Forelimb muscle (tissue), 1 donor: ENCODE results near the gene RTP4. TPM values are rescaled to one million over a fixed set of nuclear protein-coding genes. Genes with fewer than 3 reads are reported as not detected.
"Not testable (repeated sequence)": the region's sequence is repeated elsewhere in the genome, so short reads cannot be mapped to it uniquely, and the experiment has no call there.

Experiments used
- DNase-seq: peaks from one replicate; pipeline ENCODE4 v3.0.0-alpha.2; 2013; ENCODE audit warnings: low read depth
- polyA plus RNA-seq: library from polyadenylated mRNA; unstranded; fragments of 120-200 nt; gene quantifications from one replicate; pipeline ENCODE4 v1.2.1, GENCODE V29; 2013; ENCODE audit not compliant: insufficient read length

Gene RTP4
- polyA plus RNA-seq, 1 donor: 0.11 TPM

GRCh38 chr3:187369089-187369447 is 883 bp downstream of the RTP4 start:
- no peak for DNase-seq

DNA sequence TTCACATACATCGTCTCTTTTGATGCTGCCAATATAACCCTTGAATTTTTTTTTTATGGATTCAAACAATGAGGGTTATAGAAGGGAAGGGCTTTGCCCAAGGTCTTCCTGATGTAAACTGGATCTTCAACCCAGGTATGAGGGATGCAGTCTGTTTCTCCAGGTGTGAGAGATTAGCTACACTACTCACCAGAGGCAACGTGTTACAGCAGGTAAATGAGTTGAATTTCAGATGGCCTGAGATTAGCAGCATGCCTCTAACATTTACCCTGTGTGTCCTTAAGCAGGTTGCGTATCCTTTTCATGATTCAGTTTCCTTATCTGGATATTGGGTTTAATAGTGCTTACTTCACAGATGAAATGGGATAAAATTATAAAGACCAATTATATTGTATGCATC is 1.9 kb downstream of the RTP4 start:
- no peak for DNase-seq

- DNase-seq: no peak
Measured at GRCh38 chr3:187375581-187375980, 7.4 kb downstream of the RTP4 start.

DNA sequence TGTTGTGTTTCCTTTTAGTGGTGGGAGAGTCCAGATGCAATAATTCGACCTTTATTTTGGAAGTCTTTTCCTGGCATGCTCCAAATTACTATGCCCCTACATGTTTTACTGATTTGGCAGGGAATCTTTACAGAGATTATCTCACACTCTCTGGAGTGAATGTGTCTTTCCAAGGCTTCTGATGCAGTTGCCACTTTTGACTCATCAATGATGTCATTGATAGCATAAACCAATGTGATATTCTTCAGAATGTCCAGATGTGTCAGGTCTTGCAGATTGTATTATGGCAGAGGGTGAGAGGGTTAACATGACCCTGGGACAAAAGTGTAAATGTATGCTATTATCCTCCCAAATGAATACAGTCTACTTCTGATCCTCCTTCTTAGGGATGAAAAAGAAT is 9.7 kb downstream of the RTP4 start:
- no peak for DNase-seq

DNA sequence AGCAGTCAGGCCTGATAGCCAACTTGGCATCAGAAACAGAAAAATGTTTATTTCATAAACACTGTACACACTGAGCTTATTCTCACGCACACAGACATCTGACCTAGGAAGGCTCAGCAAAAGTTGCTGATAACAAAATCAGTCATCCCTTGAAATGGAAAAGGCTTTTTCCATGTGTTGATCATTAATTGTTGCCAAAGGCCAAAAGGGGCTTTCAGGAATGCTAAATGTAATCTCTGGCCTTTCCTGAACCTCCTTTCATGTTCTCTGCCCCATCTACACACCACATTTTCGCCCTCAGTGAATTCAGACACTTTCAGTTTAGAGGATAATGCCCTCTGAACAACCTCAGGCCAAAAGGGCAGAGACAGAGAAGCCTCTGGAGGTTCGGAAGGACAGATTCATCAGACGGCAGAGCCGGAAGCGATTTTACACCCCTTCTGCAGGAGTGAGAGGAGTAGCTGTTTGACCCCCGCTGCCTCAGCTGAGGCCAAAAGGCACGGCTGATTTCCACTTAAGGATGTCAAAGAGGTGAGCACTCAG is 14.5 kb downstream of the RTP4 start:
- no peak for DNase-seq

DNA sequence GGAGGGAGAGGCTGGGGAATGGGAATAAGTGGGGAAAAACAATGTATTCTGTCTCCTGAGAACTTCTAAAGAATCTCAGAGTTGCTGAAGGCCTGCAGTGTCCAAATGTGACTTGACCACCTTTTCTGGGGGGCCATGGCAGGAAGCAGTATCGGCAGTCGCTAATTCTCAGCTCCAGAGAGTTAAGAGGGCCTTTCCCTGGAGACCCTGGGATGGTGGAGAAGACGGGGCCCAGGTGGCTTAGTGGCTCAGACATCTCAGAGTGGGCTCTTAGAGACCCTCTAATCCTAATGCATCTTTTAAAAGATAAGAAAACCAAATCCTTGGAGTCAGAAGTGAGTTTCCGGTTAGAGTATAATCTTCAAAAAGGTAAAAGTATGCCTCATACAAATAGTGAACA is 15.1 kb downstream of the RTP4 start:
- DNase-seq: no peak

- no peak for DNase-seq
Measured at GRCh38 chr3:187385296-187385695, 17.1 kb downstream of the RTP4 start.

DNA sequence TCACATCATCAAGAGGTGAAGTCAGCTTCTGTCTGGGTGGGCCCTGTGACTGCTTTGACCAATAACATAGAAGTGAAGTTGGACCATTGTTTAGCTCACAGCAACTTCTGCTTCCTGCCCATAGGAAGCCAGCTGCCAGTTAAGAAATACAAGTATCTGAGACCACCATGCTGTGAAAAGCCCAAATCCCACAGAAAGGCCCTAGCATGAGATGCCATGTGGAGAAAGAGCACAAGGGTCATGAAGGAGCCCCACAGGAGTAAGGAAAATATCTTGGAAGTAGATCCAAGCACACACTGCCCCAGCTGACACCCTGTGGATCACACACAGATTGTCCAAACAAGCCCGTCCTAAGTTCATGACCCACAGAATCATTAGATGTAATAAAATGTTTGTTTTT is 28.5 kb downstream of the RTP4 start:
- DNase-seq: no peak

DNA sequence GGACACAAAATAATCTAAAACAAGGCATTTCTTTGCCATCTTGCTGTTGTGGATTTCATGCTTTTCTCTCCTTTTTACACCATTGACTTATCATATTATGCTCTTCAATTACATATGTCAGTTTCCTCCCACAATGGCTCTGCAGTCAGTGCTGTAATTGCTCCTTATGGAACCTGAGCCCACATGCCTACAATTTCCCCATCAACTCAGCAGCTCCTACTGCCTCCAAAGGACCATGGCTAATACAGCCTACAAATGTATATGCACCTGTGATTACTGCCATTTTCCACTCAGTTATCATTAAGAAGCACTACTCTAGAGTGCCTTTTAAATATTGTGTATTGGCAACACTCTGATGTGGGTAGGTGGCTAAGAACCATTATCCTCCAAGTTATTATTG is 30.8 kb downstream of the RTP4 start:
- DNase-seq: no peak

DNA sequence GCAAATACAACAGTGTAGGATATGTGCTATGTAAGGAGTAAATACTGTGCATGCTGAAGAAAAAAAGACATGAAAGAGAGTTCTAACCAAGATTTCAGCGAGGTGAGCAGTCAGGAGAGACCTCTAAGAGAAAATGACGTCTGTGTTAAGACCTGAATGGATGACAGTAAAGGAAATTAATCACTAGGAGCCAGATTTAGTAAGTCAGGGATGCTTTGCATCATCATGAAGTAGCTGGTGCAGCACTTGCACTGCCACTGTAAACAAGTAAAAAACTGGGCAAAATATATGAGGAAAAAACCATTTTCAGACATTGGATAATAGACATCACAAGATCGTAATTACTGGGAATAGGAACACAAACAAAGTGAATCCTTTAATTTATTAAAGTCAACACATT is 32.6 kb downstream of the RTP4 start:
- DNase-seq: no peak

- DNase-seq: no peak
Measured at GRCh38 chr3:187401856-187402255, 33.7 kb downstream of the RTP4 start.

GRCh38 chr3:187403768-187404288 is 35.6 kb downstream of the RTP4 start:
- DNase-seq: no peak

DNA sequence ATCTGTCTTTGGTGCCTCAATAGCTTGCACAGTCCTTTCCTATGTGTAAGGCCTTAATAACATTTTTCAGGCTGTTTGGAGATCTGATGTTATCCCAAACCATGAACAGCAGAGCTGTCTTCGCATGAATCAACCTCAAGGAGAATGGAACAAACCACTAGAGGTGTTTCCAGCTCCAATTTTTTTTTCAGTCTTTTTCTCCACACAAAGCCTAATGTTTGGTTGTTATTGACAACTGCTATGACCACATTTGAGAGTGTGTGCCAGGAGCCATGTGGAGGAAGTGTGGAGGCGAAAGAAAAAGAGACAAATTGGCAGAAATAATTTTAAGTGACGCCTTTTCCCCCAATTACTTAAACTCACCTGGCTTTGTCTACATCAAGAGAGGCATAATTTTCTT is 38.7 kb downstream of the RTP4 start:
- DNase-seq: no peak

- DNase-seq: not testable (repeated sequence)
Measured at GRCh38 chr3:187411991-187412781, 44.0 kb downstream of the RTP4 start.

Other genes starting within 250 kb of the RTP4 start
- gene RPL39L, start 228.9 kb upstream of the RTP4 start, polyA plus RNA-seq: 8.9 TPM
- not detected for gene RTP1, start 170.9 kb upstream of the RTP4 start, polyA plus RNA-seq
- 9.6 TPM for gene MASP1, start 76.6 kb upstream of the RTP4 start, polyA plus RNA-seq